ENCODE results near the gene LGI4.

LGI4 gene

GRCh38 chr19:35167251-35168119, 32.6 kb upstream of the LGI4 start:
- TF ChIP-seq POLR2A (IDR thresholded peaks at IDR 0.05; ENCODE audit: low read depth, low read length), result no peak
- no peak for FAIRE-seq
- no peak for DNase-seq (ENCODE audit: insufficient read length, low spot score)

GRCh38 chr19:35166100-35167063, 31.5 kb upstream of the LGI4 start:
- DNase-seq (ENCODE audit: insufficient read length, low spot score) (no peak), FAIRE-seq (no peak)
- TF ChIP-seq POLR2A (IDR thresholded peaks at IDR 0.05; ENCODE audit: low read depth, low read length), result no peak

DNA sequence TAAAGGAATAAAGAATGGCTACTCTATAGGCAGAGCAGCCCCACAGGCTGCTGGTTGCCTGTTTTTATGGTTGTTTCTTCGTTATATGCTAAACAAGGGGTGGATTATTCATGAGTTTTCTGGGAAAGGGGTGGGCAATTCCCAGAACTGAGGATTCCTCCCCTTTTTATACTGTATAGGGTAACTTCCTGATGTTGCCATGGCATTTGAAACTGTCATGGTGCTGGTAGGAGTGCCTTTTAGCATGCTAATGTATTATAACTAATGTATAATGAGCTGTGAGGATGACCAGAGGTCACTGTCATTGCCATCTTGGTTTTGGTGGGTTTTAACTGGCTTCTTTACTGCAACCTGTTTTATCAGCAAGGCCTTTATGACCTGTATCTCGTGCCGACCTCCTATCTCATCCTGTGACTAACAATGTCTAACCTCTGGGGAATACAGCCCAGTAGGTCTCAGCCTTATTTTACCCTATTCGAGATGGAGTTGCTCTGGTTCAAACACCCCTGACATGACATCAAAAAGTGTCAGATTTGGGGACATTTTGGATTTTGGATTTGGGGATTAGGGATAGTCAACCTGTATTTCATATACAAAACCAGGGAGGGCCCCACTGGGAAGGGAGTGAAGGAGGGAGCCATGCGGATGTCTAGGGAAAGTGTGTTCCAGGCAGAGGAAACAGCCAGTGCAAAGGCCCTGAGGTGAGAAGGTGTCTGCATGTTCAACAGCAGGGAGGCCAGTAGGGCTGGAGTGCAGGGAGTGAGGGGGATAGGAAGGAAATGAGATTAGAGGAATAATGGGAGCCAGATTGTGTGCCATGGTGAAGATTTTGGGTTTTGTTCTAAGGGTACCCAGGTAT, 30.6 kb upstream of the LGI4 start:
- DNase-seq (ENCODE audit: insufficient read length, low spot score), result no peak
- TF ChIP-seq POLR2A (IDR thresholded peaks at IDR 0.05; ENCODE audit: low read depth, low read length), result no peak
- FAIRE-seq, result no peak

DNA sequence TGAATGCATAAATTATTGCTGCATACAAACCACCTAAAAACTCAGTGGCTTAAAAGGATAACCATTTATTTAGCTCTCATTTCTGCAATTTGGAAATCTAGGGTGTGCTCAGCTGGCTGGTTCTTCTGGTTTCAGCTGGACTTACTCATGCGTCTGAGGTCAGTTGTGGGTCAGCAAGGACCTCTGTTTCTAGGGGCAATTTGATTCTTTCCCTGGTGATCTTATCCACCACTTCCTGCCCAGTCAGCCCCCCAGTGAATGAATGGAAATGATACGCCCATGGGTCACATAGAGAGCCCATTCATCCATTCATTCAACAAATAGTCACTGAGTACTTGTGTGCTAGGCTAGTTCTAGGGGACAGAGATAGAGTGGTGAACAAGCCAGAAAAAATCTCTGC, 29.6 kb upstream of the LGI4 start:
- FAIRE-seq (no peak), DNase-seq (ENCODE audit: insufficient read length, low spot score) (no peak)
- TF ChIP-seq POLR2A (IDR thresholded peaks at IDR 0.05; ENCODE audit: low read depth, low read length), result no peak

GRCh38 chr19:35162471-35163326, 27.8 kb upstream of the LGI4 start:
- DNase-seq (ENCODE audit: insufficient read length, low spot score) (no peak), FAIRE-seq (no peak)
- no peak for TF ChIP-seq POLR2A (IDR thresholded peaks at IDR 0.05; ENCODE audit: low read depth, low read length)

- TF ChIP-seq POLR2A (IDR thresholded peaks at IDR 0.05; ENCODE audit: low read depth, low read length), result no peak
- no peak for FAIRE-seq
- no peak for DNase-seq (ENCODE audit: insufficient read length, low spot score)
These were observed 26.5 kb upstream of the LGI4 start for GRCh38 chr19:35161434-35161743.

GRCh38 chr19:35160629-35161433, 26.0 kb upstream of the LGI4 start:
- FAIRE-seq, result no peak
- no peak for DNase-seq (ENCODE audit: insufficient read length, low spot score)
- TF ChIP-seq POLR2A (IDR thresholded peaks at IDR 0.05; ENCODE audit: low read depth, low read length), result no peak

- TF ChIP-seq POLR2A (IDR thresholded peaks at IDR 0.05; ENCODE audit: low read depth, low read length), result no peak
- no peak for DNase-seq (ENCODE audit: insufficient read length, low spot score)
- no peak for FAIRE-seq
These were observed 24.7 kb upstream of the LGI4 start for GRCh38 chr19:35159606-35160005.

DNA sequence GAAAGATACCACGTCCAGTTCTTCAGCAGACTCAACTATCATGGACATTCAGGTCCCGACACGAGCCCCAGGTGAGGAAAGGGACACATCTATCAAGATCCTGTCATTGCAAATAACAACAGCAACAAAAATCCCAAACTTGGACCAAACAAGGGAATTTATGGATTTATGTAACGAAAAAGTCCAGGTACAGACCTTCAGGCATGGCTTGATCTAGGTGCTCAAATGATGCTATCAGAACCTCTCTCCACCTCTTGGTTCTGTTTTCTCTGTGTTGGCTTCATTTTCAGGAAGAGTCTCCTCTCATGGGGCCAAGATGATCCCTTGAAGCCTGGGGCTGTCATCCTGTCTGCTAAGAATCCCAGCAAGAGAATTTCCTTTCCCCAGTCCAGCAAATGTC, 22.6 kb upstream of the LGI4 start:
- DNase-seq (ENCODE audit: insufficient read length, low spot score) (no peak), FAIRE-seq (no peak)
- no peak for TF ChIP-seq POLR2A (IDR thresholded peaks at IDR 0.05; ENCODE audit: low read depth, low read length)

GRCh38 chr19:35156673-35157014, 21.8 kb upstream of the LGI4 start:
- no peak for FAIRE-seq
- DNase-seq (ENCODE audit: insufficient read length, low spot score), result no peak
- TF ChIP-seq POLR2A (IDR thresholded peaks at IDR 0.05; ENCODE audit: low read depth, low read length), result no peak

GRCh38 chr19:35155981-35156672, 21.3 kb upstream of the LGI4 start:
- no peak for TF ChIP-seq POLR2A (IDR thresholded peaks at IDR 0.05; ENCODE audit: low read depth, low read length)
- no peak for FAIRE-seq
- DNase-seq (ENCODE audit: insufficient read length, low spot score), result no peak

DNA sequence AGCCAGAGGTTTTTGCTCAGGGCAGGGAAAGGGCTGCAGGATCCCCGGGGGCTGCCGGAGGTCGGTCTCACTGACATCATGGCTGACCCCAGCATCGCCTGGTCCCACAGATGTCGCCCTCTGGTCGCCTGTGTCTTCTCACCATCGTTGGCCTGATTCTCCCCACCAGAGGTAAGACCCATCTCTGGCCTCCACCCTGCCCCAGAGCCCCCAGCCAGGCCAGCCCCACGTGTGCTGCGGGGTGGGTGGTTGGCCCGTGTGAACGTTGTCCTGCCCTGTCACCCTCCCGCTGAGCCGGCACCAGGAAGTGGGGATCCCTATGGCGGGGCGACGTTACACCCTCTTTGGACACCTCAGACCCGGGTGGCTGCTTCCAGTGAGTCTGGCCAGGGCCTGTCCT, 20.6 kb upstream of the LGI4 start:
- TF ChIP-seq POLR2A (IDR thresholded peaks at IDR 0.05; ENCODE audit: low read depth, low read length), result 0 out of 2 replicates have a peak, but pooled peaks have one; percentile 6
- no peak for FAIRE-seq
- no peak for DNase-seq (ENCODE audit: insufficient read length, low spot score)

All from H54 (cell line).